ENCODE data around the gene ERN1.

DNA sequence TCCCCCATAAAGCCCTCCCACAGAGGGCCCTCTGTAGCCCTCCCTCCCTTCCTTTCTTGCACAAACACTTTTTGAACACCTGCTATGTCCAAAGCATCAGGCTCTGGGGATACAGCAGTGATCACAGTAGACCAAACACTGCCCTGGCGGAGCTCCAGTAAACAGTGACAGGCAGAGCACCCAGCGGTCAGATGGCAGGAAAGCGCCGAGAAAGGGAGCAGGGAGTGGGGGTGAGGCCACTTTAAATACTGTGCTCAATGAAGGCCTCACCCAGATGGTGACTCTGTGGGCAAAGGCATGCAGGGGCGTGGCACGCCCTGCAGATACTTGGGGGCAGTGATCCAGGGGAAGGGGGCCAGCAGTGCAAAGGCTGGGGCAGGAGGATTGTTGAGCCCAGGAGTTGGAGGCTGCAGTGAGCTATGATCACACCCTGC is 124.2 kb downstream of the ERN1 start:
- no peak for TF ChIP-seq CTCF (conservative IDR thresholded peaks at IDR 0.05; ENCODE audit: low read length)
- TF ChIP-seq EZH2phosphoT487 (IDR thresholded peaks at IDR 0.05; ENCODE audit: borderline replicate concordance), result no peak
